Stimulated activated CD4-positive, alpha-beta T cell treated with anti-CD3 and anti-CD28 coated beads, Interleukin-1b, Interleukin-23, amount 100 ng/mL, for 48 hours (primary cell): ENCODE data around the gene TRIM47.

Experiments
- DNase-seq: peaks from one replicate; pipeline ENCODE4 v3.0.0-alpha.2; 2020

TRIM47 gene

GRCh38 chr17:75878174-75878998 lies at the start of gene TRIM47:
TRIM47 (minus strand) TSS chr17:75878581; CDS start chr17:75878548, 33 bp downstream.
- no peak for DNase-seq

- no peak for DNase-seq
These were observed 49.0 kb upstream of the TRIM47 start for GRCh38 chr17:75927286-75927922.

GRCh38 chr17:75926456-75926855 lies 48.1 kb upstream of the TRIM47 start:
- DNase-seq, result no peak

GRCh38 chr17:75925912-75926311 lies 47.5 kb upstream of the TRIM47 start:
- no peak for DNase-seq

GRCh38 chr17:75925103-75925502 lies 46.7 kb upstream of the TRIM47 start:
- no peak for DNase-seq

- no peak for DNase-seq
These were observed 44.8 kb upstream of the TRIM47 start for GRCh38 chr17:75922963-75923874.

- no peak for DNase-seq
These were observed 44.0 kb upstream of the TRIM47 start for GRCh38 chr17:75922173-75922961.

GRCh38 chr17:75921596-75921995 lies 43.2 kb upstream of the TRIM47 start:
- no peak for DNase-seq

- DNase-seq, result no peak
These were observed 41.7 kb upstream of the TRIM47 start for GRCh38 chr17:75920045-75920560.

GRCh38 chr17:75919611-75920010 lies 41.2 kb upstream of the TRIM47 start:
- DNase-seq, result no peak

GRCh38 chr17:75917917-75918445 lies 39.6 kb upstream of the TRIM47 start:
- DNase-seq, result no peak

GRCh38 chr17:75917141-75917916 lies 38.9 kb upstream of the TRIM47 start:
- DNase-seq, result no peak

- no peak for DNase-seq
These were observed 36.9 kb upstream of the TRIM47 start for GRCh38 chr17:75915268-75915667.

- DNase-seq, result no peak
These were observed 36.4 kb upstream of the TRIM47 start for GRCh38 chr17:75914643-75915267.

- DNase-seq, result no peak
These were observed 35.3 kb upstream of the TRIM47 start for GRCh38 chr17:75913537-75914210.

GRCh38 chr17:75910699-75911098 lies 32.3 kb upstream of the TRIM47 start:
- no peak for DNase-seq

GRCh38 chr17:75909812-75910274 lies 31.5 kb upstream of the TRIM47 start:
- no peak for DNase-seq

- DNase-seq, result no peak
These were observed 30.9 kb upstream of the TRIM47 start for GRCh38 chr17:75909051-75909811.

GRCh38 chr17:75908201-75908600 lies 29.8 kb upstream of the TRIM47 start:
- DNase-seq, result no peak
